Stomach (tissue), 4 donors: ENCODE results near the gene SLC22A31.

Source experiments
- EP300 ChIP-seq: sonication (generic); formaldehyde crosslinking; IDR thresholded peaks from one replicate; pipeline ENCODE4 v1.6.1; 2017; ENCODE audit warnings: antibody characterized with exemption
- POLR2A ChIP-seq, 4 donors: fragments of 450-650 bp; IDR thresholded peaks; one replicate each; pipeline ENCODE4 v1.6.1; 2016; ENCODE audit warnings: antibody characterized with exemption in 4 of 4, control low read depth in 2 of 4, mild to moderate bottlenecking in 1 of 4, moderate library complexity in 1 of 4
- POLR2AphosphoS5 ChIP-seq, 3 donors: sonication (generic); formaldehyde crosslinking; IDR thresholded peaks; one replicate each; pipeline ENCODE4 v1.6.1; 2016; ENCODE audit warnings: antibody characterized with exemption in 3 of 3
- TF ChIP-seq, protein P1 (sequence below), 7 experiments: fragments of 450-650 bp in 4 of 7; fragments of 200-600 bp in 3 of 7; sonication (generic) in 3 of 7; IDR thresholded peaks; one replicate each; pipeline ENCODE4 v1.5.1; 2016 to 2019; ENCODE audit warnings: antibody characterized with exemption in 7 of 7, control low read depth in 2 of 7, mild to moderate bottlenecking in 1 of 7

DNA sequence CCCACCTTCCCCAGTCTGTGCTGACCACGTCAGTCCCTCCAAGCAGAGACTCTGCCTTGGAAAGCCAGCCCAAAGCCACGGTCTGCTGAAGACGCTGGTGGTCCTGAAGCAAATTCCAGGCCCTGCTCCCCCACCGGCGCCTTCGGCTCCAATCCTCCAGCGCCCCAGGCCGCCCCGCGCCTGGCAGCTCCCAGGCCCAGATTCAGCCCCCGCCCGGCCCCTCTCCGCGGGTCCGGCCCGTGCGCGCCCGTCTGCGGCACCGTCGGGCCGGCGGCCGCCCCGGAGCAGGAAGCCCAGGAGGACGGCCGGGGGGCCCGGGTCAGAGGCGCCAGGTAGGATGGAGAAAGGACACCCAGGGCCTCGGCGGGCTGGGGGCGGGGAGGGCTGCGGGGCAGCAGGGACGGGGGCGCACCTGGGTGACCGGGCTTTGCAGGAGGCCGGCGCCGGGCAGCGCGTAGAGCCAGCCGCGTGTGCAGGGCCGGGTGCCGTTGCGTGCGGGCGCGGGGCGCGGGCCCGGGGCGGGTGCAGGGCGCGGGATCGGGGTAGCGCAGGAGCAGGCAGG, 594 bp upstream of the SLC22A31 start:
- TF ChIP-seq, protein P1, sequence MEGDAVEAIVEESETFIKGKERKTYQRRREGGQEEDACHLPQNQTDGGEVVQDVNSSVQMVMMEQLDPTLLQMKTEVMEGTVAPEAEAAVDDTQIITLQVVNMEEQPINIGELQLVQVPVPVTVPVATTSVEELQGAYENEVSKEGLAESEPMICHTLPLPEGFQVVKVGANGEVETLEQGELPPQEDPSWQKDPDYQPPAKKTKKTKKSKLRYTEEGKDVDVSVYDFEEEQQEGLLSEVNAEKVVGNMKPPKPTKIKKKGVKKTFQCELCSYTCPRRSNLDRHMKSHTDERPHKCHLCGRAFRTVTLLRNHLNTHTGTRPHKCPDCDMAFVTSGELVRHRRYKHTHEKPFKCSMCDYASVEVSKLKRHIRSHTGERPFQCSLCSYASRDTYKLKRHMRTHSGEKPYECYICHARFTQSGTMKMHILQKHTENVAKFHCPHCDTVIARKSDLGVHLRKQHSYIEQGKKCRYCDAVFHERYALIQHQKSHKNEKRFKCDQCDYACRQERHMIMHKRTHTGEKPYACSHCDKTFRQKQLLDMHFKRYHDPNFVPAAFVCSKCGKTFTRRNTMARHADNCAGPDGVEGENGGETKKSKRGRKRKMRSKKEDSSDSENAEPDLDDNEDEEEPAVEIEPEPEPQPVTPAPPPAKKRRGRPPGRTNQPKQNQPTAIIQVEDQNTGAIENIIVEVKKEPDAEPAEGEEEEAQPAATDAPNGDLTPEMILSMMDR (IDR thresholded peaks at IDR 0.05) = no peak
- TF ChIP-seq POLR2A (IDR thresholded peaks at IDR 0.05) (no peak), POLR2AphosphoS5 (IDR thresholded peaks at IDR 0.05) (no peak), EP300 (no peak)
